Activated T-cell treated with anti-CD3 and anti-CD28 coated beads, Interleukin-2, amount 50 U/mL, for 24 hours (primary cell): ENCODE results near the gene FHL1.
A peak's percentile ranks its signal among the peaks of the same experiment; 100 is the strongest.

Source experiments
- DNase-seq: peaks from one replicate; pipeline ENCODE4 v3.0.0-alpha.2; 2020
- H3K27ac Mint-ChIP-seq: 2 replicates; pipeline ENCODE4 v1.8.0; 2020; ENCODE audit warnings: mild to moderate bottlenecking, mixed read lengths
- H3K27me3 Mint-ChIP-seq: 2 replicates; pipeline ENCODE4 v1.8.0; 2020; ENCODE audit warnings: mixed read lengths
- H3K36me3 Mint-ChIP-seq: 2 replicates; pipeline ENCODE4 v1.8.0; 2020; ENCODE audit warnings: low read depth, mixed read lengths
- H3K4me1 Mint-ChIP-seq: 2 replicates; pipeline ENCODE4 v1.8.0; 2020; ENCODE audit warnings: low read depth, mixed read lengths
- H3K4me3 Mint-ChIP-seq: 2 replicates; pipeline ENCODE4 v1.8.0; 2020; ENCODE audit warnings: mild to moderate bottlenecking, moderate library complexity, mixed read lengths
- H3K9me3 Mint-ChIP-seq: 2 replicates; pipeline ENCODE4 v1.8.0; 2020; ENCODE audit warnings: mixed read lengths

Gene FHL1

DNA sequence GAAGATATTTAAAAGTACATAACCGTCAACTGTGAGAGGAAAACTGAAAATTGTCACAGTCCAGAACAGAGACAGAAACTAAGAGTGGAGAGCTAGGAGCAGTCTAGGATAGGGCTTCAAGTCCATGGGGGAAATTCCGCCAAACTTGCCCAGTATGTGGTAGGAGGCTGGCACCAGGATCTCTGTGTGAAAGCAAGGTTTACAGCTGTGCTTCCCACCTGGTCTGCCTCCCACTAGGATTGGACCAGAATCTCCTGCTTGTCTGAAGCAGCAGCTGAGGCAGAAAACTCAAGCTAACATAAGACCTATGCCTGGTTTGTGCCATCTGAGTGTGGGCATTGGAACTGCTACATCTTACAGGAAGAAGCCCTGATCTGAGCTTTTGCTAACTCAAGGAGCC is 18.6 kb upstream of the FHL1 start:
- Mint-ChIP-seq H3K36me3 (no peaks in the 10 kb centered on the region), H3K4me3 (no peak overlapping the region), H3K27ac (no peak overlapping the region), H3K27me3 (peaks cover 16% of the 10 kb centered on the region), H3K9me3 (peaks cover 2% of the 10 kb centered on the region), H3K4me1 (peaks cover 17% of the 10 kb centered on the region)
- DNase-seq = no peak

DNA sequence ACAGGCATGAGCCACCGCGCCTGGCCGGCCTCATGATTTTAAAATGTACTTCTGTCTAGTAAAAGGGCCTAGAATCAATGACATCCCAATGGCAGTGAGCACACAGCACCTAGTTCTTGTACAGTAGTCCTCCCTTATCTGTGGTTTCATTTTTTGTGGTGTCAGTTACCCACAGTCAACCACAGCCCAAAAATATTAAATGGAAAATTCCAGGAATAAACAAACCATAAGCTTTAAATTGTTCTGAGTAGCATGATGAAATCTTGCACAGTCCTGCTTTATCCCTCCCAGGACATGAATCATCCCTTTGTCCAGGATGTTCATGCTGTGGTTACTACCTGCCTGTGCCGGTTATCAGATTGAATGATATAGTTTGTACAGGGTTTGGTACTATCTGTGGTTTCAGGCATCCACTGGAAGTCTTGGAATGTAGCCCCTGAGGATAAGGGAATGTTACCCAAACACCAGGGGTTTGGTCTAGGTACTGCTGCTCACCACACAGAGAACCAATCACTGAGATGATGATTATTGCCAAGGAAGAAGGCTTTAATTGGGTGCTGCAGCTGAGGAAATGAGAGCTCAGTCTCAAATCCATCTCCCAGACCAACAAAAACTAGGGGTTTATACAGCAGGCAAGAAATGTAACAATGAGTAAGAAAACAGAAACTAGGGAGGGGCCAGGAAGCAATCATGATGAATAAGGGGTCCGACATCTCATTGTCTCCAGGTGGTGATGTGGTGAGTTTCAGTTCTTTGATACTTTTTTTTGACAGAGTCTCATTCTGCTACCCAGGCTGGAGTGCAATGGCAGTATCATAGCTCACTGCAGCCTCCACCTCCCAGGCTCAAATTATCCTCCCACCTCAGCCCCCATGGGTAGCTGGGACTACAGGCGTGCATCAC is 16.2 kb upstream of the FHL1 start:
- peaks cover 14% of the 10 kb centered on the region for H3K27me3 Mint-ChIP-seq
- H3K27ac Mint-ChIP-seq = peak overlapping the region; percentile 91
- peaks cover 17% of the 10 kb centered on the region for H3K4me1 Mint-ChIP-seq
- DNase-seq = no peak
- H3K36me3 Mint-ChIP-seq = no peaks in the 10 kb centered on the region
- H3K9me3 Mint-ChIP-seq = peaks cover 2% of the 10 kb centered on the region
- H3K4me3 Mint-ChIP-seq = no peak overlapping the region

DNA sequence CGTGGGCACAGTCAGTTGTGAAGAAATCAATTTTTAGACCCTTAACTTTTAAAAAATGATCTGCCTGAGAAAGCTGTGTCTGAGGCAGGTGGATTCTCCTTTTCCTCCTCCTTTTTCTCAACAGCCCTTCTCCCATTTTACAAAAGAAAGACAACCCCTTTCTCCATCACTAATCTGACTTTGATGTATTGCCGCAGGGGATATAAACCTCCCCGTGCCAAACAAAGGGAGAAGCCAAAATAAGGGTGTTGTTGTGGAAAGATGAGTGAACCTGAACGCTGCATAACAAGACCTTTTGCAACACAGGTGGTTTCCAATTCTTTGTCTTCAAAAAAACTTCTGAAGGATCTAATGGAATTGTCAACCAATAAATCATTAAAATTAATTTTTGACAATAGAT is 8.4 kb upstream of the FHL1 start:
- Mint-ChIP-seq H3K27ac (no peak overlapping the region), H3K27me3 (peaks cover 16% of the 10 kb centered on the region)

DNA sequence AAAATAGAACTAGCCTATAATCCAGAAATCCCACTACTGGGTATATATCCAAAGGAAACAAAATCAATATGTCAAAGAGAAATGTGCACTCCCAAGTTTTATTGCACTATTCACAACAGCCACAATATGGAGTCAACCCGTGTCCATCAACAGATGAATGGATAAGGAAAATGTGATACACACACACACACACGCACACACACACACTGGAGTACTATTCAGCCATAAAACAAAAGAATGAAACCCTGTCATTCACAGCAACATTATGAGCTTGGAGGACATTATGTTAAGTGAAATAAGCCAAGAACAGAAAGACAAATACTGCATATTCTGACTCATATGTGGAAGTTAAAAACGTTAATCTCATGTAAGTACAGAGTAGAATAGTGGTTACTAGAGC is 5.8 kb upstream of the FHL1 start:
- no peak overlapping the region for H3K27ac Mint-ChIP-seq
- H3K27me3 Mint-ChIP-seq = peaks cover 32% of the 10 kb centered on the region
- peaks cover 25% of the 10 kb centered on the region for H3K4me1 Mint-ChIP-seq
- H3K36me3 Mint-ChIP-seq = no peaks in the 10 kb centered on the region
- H3K9me3 Mint-ChIP-seq = no peaks in the 10 kb centered on the region
- H3K4me3 Mint-ChIP-seq = no peak overlapping the region
- no peak for DNase-seq

More for the DNA sequence above, 8.4 kb upstream of the FHL1 start:
- no peaks in the 10 kb centered on the region for H3K36me3 Mint-ChIP-seq
- no peak for DNase-seq
- no peaks in the 10 kb centered on the region for H3K9me3 Mint-ChIP-seq
- H3K4me1 Mint-ChIP-seq = peaks cover 8% of the 10 kb centered on the region
- H3K4me3 Mint-ChIP-seq = no peak overlapping the region

DNA sequence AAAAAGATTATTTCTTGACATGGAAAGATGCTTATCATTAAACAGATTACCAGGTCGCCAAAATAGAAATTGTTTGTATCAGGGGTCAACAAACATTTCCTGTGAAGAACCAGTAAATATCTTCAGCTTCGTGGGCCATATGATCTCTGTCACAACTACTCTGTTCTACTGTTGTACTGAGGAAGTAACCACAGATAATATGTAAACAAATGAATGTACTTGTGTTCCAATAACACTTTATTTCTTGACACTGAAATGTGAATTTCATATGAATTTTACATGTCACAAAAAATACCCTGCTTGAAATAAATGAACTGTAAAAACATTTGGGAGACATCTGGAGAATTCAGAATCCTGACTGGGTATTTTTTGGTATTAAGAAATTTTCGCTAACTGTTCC is 4.7 kb upstream of the FHL1 start:
- Mint-ChIP-seq H3K4me1 (peaks cover 28% of the 10 kb centered on the region), H3K36me3 (no peaks in the 10 kb centered on the region), H3K27ac (no peak overlapping the region), H3K9me3 (no peaks in the 10 kb centered on the region), H3K4me3 (no peak overlapping the region), H3K27me3 (peaks cover 26% of the 10 kb centered on the region)
- DNase-seq = no peak

DNA sequence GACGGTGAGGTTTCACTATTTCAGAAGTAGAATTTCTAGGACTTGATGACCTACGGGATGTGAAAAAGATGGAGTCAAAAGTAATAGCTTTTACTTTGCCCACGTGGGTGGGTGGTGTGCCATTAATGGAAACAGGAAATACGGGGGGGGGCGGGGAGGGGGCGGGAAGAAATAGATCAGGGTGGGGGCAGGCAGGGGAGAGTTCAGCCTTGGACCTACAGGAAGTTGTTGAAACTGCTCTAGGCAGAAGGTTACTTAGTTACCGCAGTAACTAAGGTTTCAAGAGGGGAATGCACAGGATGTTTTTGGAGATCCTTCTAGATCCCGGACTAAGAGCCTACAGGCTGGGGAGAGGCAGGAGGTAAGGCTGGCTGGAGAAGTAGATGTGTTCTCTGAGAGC is 3.6 kb upstream of the FHL1 start:
- peak overlapping the region; percentile 39 for H3K27ac Mint-ChIP-seq
- H3K4me3 Mint-ChIP-seq = peak overlapping the region; percentile 35
- H3K36me3 Mint-ChIP-seq = no peaks in the 10 kb centered on the region
- no peaks in the 10 kb centered on the region for H3K9me3 Mint-ChIP-seq
- peaks cover 31% of the 10 kb centered on the region for H3K27me3 Mint-ChIP-seq
- peaks cover 32% of the 10 kb centered on the region for H3K4me1 Mint-ChIP-seq
- no peak for DNase-seq

DNA sequence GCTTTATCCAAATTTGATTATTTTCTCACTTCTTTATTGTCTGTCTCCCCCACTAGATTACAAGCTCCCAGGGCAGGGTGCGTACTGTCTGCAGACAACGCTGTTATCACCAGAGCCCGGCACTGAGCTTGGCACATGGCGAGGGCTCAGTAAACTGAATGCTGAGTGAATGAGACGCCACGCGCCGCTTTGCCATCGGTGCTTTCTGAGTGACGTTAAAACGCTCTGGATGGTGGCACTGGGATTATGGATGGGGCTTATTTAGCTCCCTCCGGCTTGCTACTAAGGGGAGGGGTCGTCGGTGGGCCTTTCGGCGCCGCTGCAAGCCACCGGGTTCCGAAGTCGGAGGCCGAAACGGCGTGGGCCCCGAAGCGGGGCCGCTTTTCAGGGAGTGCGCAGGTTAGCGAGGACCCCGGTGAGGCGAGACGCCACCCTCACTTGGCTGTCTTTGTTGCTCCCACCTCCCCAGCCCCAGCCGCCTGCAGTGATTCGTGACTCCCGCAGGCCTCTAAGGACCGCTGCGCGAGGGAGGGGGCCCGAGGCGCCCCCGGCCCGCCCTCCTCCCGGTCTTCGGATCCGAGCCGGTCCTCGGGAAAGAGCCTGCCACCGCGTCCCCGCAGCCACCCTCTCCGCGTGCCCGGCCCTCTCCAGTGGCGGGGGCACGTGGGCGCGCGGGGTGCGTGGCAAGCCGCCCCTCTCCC is 569 bp upstream of the FHL1 start:
- Mint-ChIP-seq H3K4me3 (peak overlapping the region; percentile 80), H3K27me3 (peaks cover 36% of the 10 kb centered on the region), H3K27ac (peak overlapping the region; percentile 80), H3K9me3 (no peaks in the 10 kb centered on the region), H3K36me3 (no peaks in the 10 kb centered on the region), H3K4me1 (peaks cover 31% of the 10 kb centered on the region)
- DNase-seq = peak; percentile 60

DNA sequence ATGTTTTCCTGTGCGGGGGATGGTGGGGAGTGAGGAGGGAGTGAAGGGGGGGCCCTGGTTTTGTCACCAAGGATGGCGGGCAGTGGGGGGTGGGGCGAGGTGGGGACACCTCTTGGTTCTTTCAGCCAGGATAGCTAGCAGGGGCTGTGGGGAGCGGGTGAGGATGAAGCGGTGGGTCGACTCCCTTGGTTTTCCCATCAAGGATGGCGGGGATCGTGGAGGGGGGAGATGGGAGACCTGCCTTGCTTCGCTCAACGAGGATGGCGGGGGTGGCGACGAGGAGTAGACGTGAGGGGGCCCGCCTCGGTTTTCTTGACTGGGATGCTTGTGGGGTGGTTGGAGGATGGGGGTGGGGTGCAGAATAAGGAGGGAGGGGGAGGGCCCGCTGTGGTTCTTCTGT is 643 bp downstream of the FHL1 start:
- Mint-ChIP-seq H3K9me3 (no peaks in the 10 kb centered on the region), H3K27me3 (peaks cover 42% of the 10 kb centered on the region), H3K27ac (peak overlapping the region; percentile 37), H3K36me3 (no peaks in the 10 kb centered on the region), H3K4me1 (peaks cover 28% of the 10 kb centered on the region), H3K4me3 (peak overlapping the region; percentile 56)
- DNase-seq = no peak

DNA sequence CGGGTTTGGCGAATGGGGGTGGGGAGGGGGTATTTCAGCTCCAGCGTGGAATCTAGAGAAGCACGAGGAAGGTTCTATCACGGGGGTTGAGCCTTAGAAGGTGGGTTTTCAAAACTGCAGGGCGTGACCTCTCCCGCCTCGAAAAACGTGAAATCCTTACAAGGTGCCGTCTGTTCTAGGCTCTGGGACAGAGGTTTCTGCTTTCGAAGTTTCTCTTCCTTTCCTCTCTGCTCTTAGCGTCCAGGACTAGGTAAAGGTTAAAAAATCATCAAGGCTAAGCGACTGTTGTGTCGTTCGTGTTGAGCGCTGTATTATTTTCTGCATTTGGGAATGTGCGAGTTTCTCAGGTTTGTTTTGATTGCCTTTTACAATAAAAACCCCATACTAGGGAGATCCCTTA is 1.1 kb downstream of the FHL1 start:
- Mint-ChIP-seq H3K27me3 (peaks cover 42% of the 10 kb centered on the region), H3K4me3 (peak overlapping the region; percentile 56), H3K27ac (peak overlapping the region; percentile 37), H3K9me3 (no peaks in the 10 kb centered on the region), H3K4me1 (peaks cover 28% of the 10 kb centered on the region), H3K36me3 (no peaks in the 10 kb centered on the region)
- no peak for DNase-seq

DNA sequence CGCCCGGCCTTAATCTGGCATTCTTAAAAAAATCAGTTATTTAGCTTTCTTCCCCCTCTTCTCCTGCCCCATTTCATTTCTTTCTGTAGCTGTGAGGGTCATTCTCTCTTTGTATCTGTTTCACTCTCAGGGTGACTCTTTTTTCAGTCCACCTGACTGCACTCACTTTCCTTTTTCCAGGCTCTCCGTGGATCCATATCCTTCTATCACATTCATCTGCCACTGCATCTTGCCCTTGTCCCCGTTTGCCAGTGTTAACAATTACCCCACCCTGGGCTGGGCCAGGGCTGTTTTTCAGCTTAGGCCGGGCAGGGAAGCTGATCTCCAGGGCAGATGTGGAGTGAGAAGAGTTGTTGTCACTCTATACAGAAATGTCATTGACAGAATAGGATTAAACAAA is 7.7 kb downstream of the FHL1 start:
- H3K4me3 Mint-ChIP-seq = no peak overlapping the region
- no peak for DNase-seq
- peaks cover 9% of the 10 kb centered on the region for H3K4me1 Mint-ChIP-seq
- H3K36me3 Mint-ChIP-seq = no peaks in the 10 kb centered on the region
- H3K9me3 Mint-ChIP-seq = no peaks in the 10 kb centered on the region
- H3K27ac Mint-ChIP-seq = no peak overlapping the region
- peaks cover 16% of the 10 kb centered on the region for H3K27me3 Mint-ChIP-seq

DNA sequence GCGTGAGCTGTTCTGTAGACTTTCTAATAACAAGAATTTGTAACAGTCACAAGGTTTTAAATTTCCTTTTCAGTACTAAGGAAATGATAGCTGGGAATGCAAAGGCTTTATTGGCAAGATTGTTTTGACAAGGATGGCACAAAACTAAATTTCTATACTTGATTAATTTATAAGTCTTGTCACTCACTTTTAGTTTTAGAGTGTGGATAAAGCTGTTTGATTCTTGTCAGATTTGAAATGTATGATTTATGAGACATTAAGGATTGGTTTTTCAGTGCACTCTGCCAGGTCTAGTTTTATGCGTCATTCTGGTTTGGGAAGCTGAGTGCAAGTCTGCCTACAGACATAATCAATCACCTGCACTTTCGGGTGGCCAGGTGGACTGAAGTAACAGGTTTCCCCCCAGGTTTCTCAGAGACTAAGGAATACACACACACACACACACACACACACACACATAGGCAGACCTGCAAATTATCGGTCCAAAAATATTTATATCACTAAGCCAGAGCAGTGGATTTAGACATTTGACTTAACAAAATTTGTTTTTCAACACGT is 9.3 kb downstream of the FHL1 start:
- no peak for DNase-seq
- Mint-ChIP-seq H3K27me3 (peaks cover 12% of the 10 kb centered on the region), H3K4me3 (no peak overlapping the region), H3K4me1 (peaks cover 9% of the 10 kb centered on the region), H3K36me3 (no peaks in the 10 kb centered on the region), H3K9me3 (no peaks in the 10 kb centered on the region), H3K27ac (no peak overlapping the region)

DNA sequence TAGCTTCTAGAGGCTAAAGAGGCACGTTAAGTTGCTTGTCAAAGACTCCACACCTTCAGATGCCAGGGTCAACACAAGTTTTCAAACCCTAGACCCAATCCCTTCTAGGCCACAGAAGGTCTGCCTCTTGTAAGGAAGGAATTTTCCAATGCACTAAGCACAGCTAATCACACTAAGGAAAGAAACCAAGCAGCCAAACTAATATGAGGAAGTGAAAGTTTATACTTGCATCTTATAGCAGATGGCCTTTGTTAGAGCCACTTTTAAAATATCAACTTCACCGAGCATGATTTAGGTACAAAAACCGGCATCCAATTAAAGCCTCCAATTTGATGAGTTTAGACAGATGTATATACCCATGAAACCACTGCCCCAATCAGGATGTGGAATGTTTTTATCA is 9.9 kb downstream of the FHL1 start:
- Mint-ChIP-seq H3K27me3 (peaks cover 8% of the 10 kb centered on the region), H3K4me3 (no peak overlapping the region), H3K4me1 (peaks cover 9% of the 10 kb centered on the region), H3K27ac (no peak overlapping the region), H3K9me3 (no peaks in the 10 kb centered on the region), H3K36me3 (no peaks in the 10 kb centered on the region)
- DNase-seq = no peak

DNA sequence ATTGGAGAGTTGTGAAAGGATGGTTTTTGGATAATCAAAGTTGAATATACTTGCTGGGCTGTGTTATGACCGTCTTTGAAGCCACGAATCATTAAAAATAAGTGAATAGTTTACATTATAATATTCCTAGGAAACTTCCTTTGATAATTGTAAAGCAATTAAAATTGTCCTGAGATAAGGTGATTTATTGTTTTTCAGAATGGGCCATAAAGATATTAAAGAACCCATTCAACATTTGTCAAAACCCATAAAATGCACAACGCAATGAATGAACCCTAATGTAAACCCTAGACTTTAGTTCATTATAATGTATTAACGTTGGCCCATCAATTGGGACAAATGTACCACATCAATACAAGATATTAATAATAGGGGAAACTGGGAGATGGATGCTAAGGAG is 11.4 kb downstream of the FHL1 start:
- Mint-ChIP-seq H3K27ac (no peak overlapping the region), H3K4me1 (peaks cover 9% of the 10 kb centered on the region), H3K9me3 (no peaks in the 10 kb centered on the region), H3K27me3 (peaks cover 12% of the 10 kb centered on the region), H3K4me3 (no peak overlapping the region), H3K36me3 (no peaks in the 10 kb centered on the region)
- no peak for DNase-seq

DNA sequence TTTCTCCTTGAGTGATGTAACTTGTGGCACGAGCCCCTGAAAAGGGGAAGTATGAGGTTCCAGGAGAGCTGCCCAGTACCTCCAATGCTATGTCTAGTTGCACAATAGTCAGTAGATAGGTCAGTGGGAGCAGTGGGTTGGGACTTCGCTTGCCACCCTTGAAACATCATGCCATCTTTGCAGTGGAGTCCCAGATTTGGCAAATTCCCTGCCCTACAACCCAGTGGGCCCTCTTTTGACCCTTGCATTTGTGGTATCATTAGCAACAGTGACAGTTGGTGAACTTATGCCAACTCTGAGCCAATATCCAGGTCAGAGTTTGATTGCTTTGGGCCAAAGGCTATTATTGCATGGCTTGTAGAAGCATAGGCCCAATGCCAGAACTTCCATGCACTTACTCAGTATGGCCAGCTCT is 12.3 kb downstream of the FHL1 start:
- peaks cover 9% of the 10 kb centered on the region for H3K4me1 Mint-ChIP-seq
- H3K4me3 Mint-ChIP-seq = no peak overlapping the region
- no peaks in the 10 kb centered on the region for H3K36me3 Mint-ChIP-seq
- H3K27me3 Mint-ChIP-seq = peaks cover 13% of the 10 kb centered on the region
- H3K9me3 Mint-ChIP-seq = no peaks in the 10 kb centered on the region
- no peak for DNase-seq
- no peak overlapping the region for H3K27ac Mint-ChIP-seq
